Measurements from ENCODE around the gene CDC42BPB.

Gene CDC42BPB

DNA sequence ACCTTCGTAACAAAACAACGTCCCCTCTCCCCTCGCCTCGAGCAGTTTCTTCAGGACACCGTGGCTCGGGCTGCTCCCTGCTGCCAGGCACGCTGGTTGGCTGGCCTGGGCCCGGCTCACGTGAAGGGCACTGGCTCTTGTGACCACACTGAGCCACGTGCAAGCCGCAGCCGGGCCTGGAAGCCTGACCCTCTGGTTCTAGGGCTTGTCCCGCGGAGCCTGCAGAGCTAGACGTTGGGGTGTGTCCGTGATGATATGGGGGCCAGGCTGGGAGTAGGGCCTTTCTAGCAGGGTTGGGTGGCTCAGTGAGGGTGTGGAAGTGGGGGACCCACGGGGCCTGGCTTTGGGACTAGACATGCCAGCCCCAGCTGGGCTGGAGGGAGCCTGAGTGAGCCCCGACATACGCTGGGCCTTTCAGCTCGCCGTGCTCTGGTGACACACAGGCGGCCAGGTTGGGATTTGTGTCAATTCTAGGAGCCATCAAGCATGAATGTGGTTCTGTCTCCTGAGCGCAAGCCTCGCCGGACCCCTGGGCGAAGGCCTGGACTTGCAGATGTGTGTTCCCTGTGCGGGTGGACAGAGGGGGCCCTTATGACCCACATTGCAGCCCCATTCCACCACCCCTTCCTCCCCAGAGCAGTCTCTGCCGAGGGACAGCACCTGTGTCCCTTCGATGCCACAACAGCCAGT, 148.4 kb downstream of the CDC42BPB start:
- H3K4me3 ChIP-seq (replicated peaks; ENCODE audit: low read depth, low read length), result no peak overlapping the region
- TF ChIP-seq, protein P1, sequence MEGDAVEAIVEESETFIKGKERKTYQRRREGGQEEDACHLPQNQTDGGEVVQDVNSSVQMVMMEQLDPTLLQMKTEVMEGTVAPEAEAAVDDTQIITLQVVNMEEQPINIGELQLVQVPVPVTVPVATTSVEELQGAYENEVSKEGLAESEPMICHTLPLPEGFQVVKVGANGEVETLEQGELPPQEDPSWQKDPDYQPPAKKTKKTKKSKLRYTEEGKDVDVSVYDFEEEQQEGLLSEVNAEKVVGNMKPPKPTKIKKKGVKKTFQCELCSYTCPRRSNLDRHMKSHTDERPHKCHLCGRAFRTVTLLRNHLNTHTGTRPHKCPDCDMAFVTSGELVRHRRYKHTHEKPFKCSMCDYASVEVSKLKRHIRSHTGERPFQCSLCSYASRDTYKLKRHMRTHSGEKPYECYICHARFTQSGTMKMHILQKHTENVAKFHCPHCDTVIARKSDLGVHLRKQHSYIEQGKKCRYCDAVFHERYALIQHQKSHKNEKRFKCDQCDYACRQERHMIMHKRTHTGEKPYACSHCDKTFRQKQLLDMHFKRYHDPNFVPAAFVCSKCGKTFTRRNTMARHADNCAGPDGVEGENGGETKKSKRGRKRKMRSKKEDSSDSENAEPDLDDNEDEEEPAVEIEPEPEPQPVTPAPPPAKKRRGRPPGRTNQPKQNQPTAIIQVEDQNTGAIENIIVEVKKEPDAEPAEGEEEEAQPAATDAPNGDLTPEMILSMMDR (IDR thresholded peaks at IDR 0.05; ENCODE audit: low read length, missing control alignments), result no peak
- no peak for DNase-seq (ENCODE audit: low read depth)

DNA sequence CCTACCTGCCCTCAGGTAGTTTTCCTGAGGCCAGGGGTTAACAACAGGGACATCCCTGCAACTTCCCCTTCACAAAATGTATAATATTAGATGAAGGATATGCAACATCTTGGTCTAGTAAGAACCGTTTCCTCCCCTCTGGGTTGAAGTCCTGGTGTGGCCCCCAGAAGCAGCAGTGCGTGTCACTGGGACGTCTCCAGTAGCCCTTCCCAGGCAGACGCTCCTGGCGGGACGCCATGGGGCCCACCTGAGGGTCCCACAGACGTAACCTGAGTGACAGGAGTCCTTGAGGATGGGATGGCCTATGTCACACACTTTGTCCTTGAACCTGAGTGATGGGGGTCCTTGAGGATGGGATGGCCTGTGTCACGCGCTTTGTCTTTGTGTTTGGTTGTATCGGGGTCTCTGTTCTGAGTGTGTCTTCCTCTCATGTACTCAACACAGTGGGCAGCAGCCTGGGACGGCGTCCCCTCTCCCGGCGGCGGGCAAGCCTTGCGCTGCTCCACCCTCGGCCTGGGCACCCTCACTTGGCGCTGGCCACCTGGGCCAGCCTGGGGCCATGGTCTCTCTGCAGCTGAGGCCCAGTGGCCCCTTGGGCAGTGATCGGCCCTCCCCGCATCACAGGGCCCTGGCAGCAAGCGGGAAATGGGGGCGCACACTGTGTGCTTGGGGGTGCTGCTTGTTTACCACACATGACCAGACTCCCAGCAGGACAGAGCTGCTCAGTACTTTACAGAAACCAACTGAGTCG, 149.2 kb downstream of the CDC42BPB start:
- TF ChIP-seq, protein P1 (IDR thresholded peaks at IDR 0.05; ENCODE audit: low read length, missing control alignments), result no peak
- no peak overlapping the region for H3K4me3 ChIP-seq (replicated peaks; ENCODE audit: low read depth, low read length)
- DNase-seq (ENCODE audit: low read depth), result no peak

DNA sequence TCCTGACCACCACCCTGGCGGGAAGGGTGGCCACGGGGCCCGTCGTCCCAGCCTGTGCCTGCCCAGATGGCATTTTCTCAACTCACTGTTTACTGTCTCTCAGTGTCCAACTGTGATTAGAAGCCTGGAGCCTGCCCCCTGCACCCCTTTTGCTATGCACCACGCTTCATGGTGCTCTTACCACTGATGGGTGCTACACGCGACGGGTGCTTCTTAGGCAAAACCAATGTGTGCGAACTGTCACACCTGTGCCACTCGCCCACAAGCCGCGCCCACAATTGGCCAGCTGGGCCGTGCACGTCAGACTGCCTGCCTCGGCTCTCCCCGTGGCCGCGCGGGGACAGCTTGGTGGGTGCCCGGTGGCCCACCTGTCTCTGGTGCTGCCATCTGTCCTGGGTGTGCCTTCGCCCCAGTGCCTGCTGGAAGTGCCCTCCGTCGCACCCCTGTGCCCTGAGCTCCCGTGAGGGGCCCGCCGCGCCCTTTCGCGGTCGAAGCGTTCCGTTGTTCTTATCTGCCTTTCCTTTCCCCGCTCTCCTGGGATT, 150.0 kb downstream of the CDC42BPB start:
- TF ChIP-seq, protein P1 (IDR thresholded peaks at IDR 0.05; ENCODE audit: low read length, missing control alignments), result no peak
- no peak overlapping the region for H3K4me3 ChIP-seq (replicated peaks; ENCODE audit: low read depth, low read length)
- no peak for DNase-seq (ENCODE audit: low read depth)

DNA sequence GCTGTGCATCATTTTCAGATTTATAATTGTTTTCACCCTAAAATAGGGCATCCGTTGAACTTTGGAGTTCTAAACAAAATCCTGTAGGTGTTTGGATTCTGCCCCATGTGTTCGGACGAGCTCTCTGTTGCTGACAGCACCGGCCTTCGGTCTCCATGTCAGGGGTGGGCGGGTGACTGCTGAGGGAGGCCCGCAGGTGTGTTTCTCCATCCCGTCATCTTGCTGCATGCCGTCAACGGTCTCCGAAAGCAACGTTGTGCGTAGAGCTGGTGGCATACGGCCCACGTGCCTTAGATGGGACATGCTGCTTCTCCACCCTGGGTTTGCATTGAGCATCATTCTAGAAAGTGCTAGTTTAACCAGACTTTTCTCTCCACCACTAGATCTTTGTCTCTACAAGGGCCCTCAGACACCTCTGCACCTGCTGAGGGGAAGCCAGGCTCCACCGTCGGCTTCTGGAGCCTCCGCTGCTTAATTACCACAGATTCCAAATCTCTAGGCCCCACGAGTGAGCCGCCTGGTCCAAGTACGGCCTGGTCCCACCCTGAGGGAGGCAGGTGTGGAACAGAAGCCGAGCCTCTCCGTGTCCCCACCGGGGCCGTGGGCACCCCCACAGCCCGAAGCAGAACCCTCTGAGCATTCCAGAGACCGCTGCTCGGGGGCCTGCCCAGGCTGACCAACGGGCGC, 150.6 kb downstream of the CDC42BPB start:
- TF ChIP-seq, protein P1 (IDR thresholded peaks at IDR 0.05; ENCODE audit: low read length, missing control alignments), result no peak
- DNase-seq (ENCODE audit: low read depth), result no peak
- H3K4me3 ChIP-seq (replicated peaks; ENCODE audit: low read depth, low read length), result no peak overlapping the region

DNA sequence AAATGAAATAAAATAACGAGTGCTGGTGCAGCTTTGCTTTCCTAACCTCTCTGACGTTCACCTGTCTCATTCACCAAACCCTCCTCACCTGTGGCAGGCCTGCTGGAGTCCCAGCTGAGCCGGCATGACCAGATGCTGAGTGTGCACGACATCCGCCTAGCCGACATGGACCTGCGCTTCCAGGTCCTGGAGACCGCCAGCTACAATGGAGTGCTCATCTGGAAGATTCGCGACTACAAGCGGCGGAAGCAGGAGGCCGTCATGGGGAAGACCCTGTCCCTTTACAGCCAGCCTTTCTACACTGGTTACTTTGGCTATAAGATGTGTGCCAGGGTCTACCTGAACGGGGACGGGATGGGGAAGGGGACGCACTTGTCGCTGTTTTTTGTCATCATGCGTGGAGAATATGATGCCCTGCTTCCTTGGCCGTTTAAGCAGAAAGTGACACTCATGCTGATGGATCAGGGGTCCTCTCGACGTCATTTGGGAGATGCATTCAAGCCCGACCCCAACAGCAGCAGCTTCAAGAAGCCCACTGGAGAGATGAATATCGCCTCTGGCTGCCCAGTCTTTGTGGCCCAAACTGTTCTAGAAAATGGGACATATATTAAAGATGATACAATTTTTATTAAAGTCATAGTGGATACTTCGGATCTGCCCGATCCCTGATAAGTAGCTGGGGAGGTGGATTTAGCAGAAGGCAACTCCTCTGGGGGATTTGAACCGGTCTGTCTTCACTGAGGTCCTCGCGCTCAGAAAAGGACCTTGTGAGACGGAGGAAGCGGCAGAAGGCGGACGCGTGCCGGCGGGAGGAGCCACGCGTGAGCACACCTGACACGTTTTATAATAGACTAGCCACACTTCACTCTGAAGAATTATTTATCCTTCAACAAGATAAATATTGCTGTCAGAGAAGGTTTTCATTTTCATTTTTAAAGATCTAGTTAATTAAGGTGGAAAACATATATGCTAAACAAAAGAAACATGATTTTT, 151.9 kb downstream of the CDC42BPB start:
- no peak overlapping the region for H3K4me3 ChIP-seq (replicated peaks; ENCODE audit: low read depth, low read length)
- DNase-seq (ENCODE audit: low read depth), result no peak

More for the DNA sequence above, 151.9 kb downstream of the CDC42BPB start:
- TF ChIP-seq, protein P1 (IDR thresholded peaks at IDR 0.05; ENCODE audit: low read length, missing control alignments), result no peak

All from fibroblast of pulmonary artery (primary cell).